Keratinocyte (primary cell): ENCODE measurements around the gene BDKRB1. TPM values are rescaled to one million over a fixed set of nuclear protein-coding genes. Genes with fewer than 3 reads are reported as not detected.
A peak's percentile ranks its signal among the peaks of the same experiment; 100 is the strongest.

Experiments used
- DNase-seq: peaks from one replicate; pipeline ENCODE4 v3.0.0-alpha.2; 2011; ENCODE audit warnings: low read depth, missing footprints, low spot score
- FAIRE-seq: peaks from 2 replicates; lab custom pipeline; 2011; peaks lifted over from hg19 to GRCh38; lab: Jason Lieb, UNC
- H2AFZ ChIP-seq: 2 replicates; pipeline ENCODE4 v1.6.0; 2012; ENCODE audit warnings: low read length, control low read depth, inconsistent platforms; ENCODE audit not compliant: control insufficient read depth
- H3K27ac ChIP-seq: 2 replicates; pipeline ENCODE4 v1.5.1; 2011; ENCODE audit warnings: low read length; ENCODE audit not compliant: control insufficient read depth, insufficient read depth
- H3K27me3 ChIP-seq: 3 replicates; pipeline ENCODE4 v1.6.0; 2011; ENCODE audit warnings: low read length; ENCODE audit not compliant: control insufficient read depth, insufficient read depth; ENCODE audit errors: extremely low read depth
- H3K36me3 ChIP-seq, 2 experiments: 2 replicates in 1 of 2; 3 replicates in 1 of 2; pipeline ENCODE4 v1.5.1; 2011; ENCODE audit warnings: low read length in 2 of 2, mild to moderate bottlenecking in 1 of 2; ENCODE audit not compliant: control insufficient read depth in 2 of 2, insufficient read depth in 2 of 2; ENCODE audit errors: extremely low read depth in 1 of 2
- H3K4me1 ChIP-seq: 3 replicates; pipeline ENCODE4 v1.5.1; 2011; ENCODE audit warnings: low read length; ENCODE audit not compliant: control insufficient read depth, insufficient read depth; ENCODE audit errors: extremely low read depth
- H3K4me2 ChIP-seq: 3 replicates; pipeline ENCODE4 v1.6.0; 2011; ENCODE audit warnings: low read depth, low read length; ENCODE audit not compliant: control insufficient read depth, insufficient read depth; ENCODE audit errors: extremely low read depth
- H3K4me3 ChIP-seq, 3 experiments: fragments of 200-600 bp in 1 of 3; sonication (generic) in 1 of 3; 2 replicates in 2 of 3; 3 replicates in 1 of 3; pipeline ENCODE4 v1.5.1; 2011 to 2016; ENCODE audit warnings: low read length in 3 of 3, mild to moderate bottlenecking in 3 of 3, control low read depth in 2 of 3, inconsistent platforms in 1 of 3, low read depth in 1 of 3, mixed read lengths in 1 of 3, mixed run types in 1 of 3, moderate library complexity in 1 of 3; ENCODE audit not compliant: control insufficient read depth in 2 of 3, insufficient read depth in 2 of 3; ENCODE audit errors: extremely low read depth in 1 of 3
- H3K79me2 ChIP-seq: 2 replicates; pipeline ENCODE4 v1.6.0; 2012; ENCODE audit warnings: low read length; ENCODE audit not compliant: control insufficient read depth, insufficient read depth
- H3K9ac ChIP-seq: 3 replicates; pipeline ENCODE4 v1.6.0; 2011; ENCODE audit warnings: low read length; ENCODE audit not compliant: control insufficient read depth, insufficient read depth; ENCODE audit errors: extremely low read depth
- H3K9me1 ChIP-seq: 3 replicates; pipeline ENCODE4 v1.6.0; 2011; ENCODE audit warnings: low read length; ENCODE audit not compliant: control insufficient read depth, insufficient read depth; ENCODE audit errors: extremely low read depth
- H3K9me3 ChIP-seq: 2 replicates; pipeline ENCODE4 v1.5.1; 2012; ENCODE audit warnings: low read depth, low read length; ENCODE audit not compliant: control insufficient read depth
- H4K20me1 ChIP-seq: 3 replicates; pipeline ENCODE4 v1.6.0; 2011; ENCODE audit warnings: low read length; ENCODE audit not compliant: control insufficient read depth, insufficient read depth; ENCODE audit errors: extremely low read depth
- EZH2 ChIP-seq: IDR thresholded peaks from one replicate; pipeline ENCODE4 v1.6.1; 2012; ENCODE audit warnings: inconsistent platforms, mild to moderate bottlenecking, low read length, moderate library complexity
- dilution Hi-C: fragments of 300-500 bp; cut with MboI; formaldehyde crosslinking; loops from one replicate; pipeline ENCODE4 v1.7.0; 2020; ENCODE audit warnings: low sequenced_read_pairs; ENCODE audit not compliant: extremely low pct_ligation_motif_present
- polyA plus RNA-seq, 5 experiments: library from polyadenylated mRNA; depleted of rRNA in 3 of 5; stranded (reverse) in 3 of 5; stranded (forward) in 1 of 5; unstranded in 1 of 5; fragments of >200 nt; gene quantifications; 1 replicate in 1 of 5; 2 replicates in 3 of 5; 3 replicates in 1 of 5; pipeline versions ENCODE4 v1.2.1 to v1.2.3, GENCODE V29; 2011 to 2012; ENCODE audit warnings: missing spikeins in 2 of 5, low read depth in 1 of 5, low replicate concordance in 1 of 5
- TF ChIP-seq, protein P1 (sequence below), 3 experiments: IDR thresholded peaks in 1 of 3; conservative IDR thresholded peaks in 1 of 3; optimal IDR thresholded peaks in 1 of 3; 2 replicates in 2 of 3; 3 replicates in 1 of 3; pipeline versions ENCODE3 to v1.5.1; 2011; ENCODE audit warnings: low read length in 3 of 3, mild to moderate bottlenecking in 3 of 3, moderate library complexity in 2 of 3, control low read depth in 1 of 3, inconsistent platforms in 1 of 3; ENCODE audit not compliant: insufficient read depth in 2 of 3; ENCODE audit errors: extremely low read depth in 1 of 3

BDKRB1 gene
- polyA plus RNA-seq, 1 donor (not counting 4 experiments of a cell fraction or from before 2014, with no cell fraction given) = 3.4 TPM

DNA sequence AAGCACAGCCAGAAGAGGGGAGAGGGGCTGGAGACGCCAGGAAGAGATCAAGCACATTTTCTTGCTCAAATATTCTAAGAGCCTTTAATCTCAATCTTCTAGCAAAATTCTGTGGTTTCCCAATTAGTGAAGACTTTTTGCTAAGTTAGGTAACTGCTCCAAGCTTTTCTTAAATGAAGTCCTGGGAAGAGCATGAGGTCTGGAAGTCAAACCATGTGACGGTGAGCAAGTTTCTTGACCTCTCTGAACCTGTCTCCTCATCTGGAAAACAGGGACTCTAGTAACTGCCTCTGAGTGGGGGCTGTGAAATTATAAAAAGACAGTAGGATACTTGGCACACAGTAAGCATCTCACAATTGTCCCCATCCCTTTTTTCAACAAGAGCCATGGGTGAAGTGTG is 24.1 kb downstream of the BDKRB1 start:
- FAIRE-seq (no peak), DNase-seq (no peak)
- Histone ChIP-seq H4K20me1 (no peaks in the 10 kb centered on the region), H3K4me2 (no peak overlapping the region), H2AFZ (no peak overlapping the region), H3K36me3 (peaks cover 3 to 7% of the 10 kb centered on the region in 2 experiments), H3K4me3 (no peak overlapping the region), H3K79me2 (no peaks in the 10 kb centered on the region), H3K9ac (no peak overlapping the region), H3K9me3 (peaks cover 7% of the 10 kb centered on the region), H3K4me1 (no peaks in the 10 kb centered on the region), H3K9me1 (no peaks in the 10 kb centered on the region), H3K27me3 (no peaks in the 10 kb centered on the region), H3K27ac (no peak overlapping the region)
- TF ChIP-seq, protein P1, sequence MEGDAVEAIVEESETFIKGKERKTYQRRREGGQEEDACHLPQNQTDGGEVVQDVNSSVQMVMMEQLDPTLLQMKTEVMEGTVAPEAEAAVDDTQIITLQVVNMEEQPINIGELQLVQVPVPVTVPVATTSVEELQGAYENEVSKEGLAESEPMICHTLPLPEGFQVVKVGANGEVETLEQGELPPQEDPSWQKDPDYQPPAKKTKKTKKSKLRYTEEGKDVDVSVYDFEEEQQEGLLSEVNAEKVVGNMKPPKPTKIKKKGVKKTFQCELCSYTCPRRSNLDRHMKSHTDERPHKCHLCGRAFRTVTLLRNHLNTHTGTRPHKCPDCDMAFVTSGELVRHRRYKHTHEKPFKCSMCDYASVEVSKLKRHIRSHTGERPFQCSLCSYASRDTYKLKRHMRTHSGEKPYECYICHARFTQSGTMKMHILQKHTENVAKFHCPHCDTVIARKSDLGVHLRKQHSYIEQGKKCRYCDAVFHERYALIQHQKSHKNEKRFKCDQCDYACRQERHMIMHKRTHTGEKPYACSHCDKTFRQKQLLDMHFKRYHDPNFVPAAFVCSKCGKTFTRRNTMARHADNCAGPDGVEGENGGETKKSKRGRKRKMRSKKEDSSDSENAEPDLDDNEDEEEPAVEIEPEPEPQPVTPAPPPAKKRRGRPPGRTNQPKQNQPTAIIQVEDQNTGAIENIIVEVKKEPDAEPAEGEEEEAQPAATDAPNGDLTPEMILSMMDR (optimal IDR thresholded peaks at IDR 0.05 in 1 of 3, IDR thresholded peaks at IDR 0.05 in 1 of 3, conservative IDR thresholded peaks at IDR 0.05 in 1 of 3; ENCODE audit: extremely low read depth in 1 of 3, insufficient read depth in 2 of 3, low read length in 3 of 3) = no peak
- no peak for TF ChIP-seq EZH2
- dilution Hi-C loops = no loop called here

DNA sequence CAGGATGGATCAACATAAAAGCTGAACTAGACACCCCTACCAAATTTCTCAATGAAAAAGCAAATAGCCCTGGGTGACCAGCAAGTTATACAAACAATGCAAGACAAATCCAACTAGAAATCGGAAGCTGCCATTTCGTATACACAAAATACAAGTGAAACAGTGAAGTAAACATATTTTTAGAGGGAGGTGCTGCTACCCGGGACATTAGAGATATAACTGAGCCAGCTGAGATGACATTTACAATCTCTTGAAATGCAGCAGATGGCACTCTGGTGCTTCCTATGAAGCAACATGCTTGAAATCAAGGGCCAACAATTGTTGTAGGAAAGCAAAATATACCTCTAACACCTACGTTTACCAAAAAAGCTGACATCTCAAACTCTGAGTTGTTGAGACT is 25.5 kb downstream of the BDKRB1 start:
- dilution Hi-C loops = no loop called here
- TF ChIP-seq, protein P1 (optimal IDR thresholded peaks at IDR 0.05 in 1 of 3, IDR thresholded peaks at IDR 0.05 in 1 of 3, conservative IDR thresholded peaks at IDR 0.05 in 1 of 3; ENCODE audit: extremely low read depth in 1 of 3, insufficient read depth in 2 of 3, low read length in 3 of 3) = no peak
- no peak for TF ChIP-seq EZH2
- Histone ChIP-seq H3K4me3 (no peak overlapping the region), H3K4me1 (no peaks in the 10 kb centered on the region), H3K9me3 (peaks cover 7% of the 10 kb centered on the region), H3K9me1 (no peaks in the 10 kb centered on the region), H3K79me2 (no peaks in the 10 kb centered on the region), H3K27me3 (no peaks in the 10 kb centered on the region), H3K4me2 (no peak overlapping the region), H2AFZ (no peak overlapping the region), H3K9ac (no peak overlapping the region), H3K36me3 (peaks cover 3 to 12% of the 10 kb centered on the region in 2 experiments), H4K20me1 (no peaks in the 10 kb centered on the region), H3K27ac (no peak overlapping the region)
- FAIRE-seq (peak; percentile 48), DNase-seq (no peak)
